Measurements from ENCODE around the gene PNMA6E.
"Not testable (repeated sequence)": the region's sequence is repeated elsewhere in the genome, so short reads cannot be mapped to it uniquely, and the experiment has no call there.

The PNMA6E gene

GRCh38 chrX:153405426-153405825 is 4.3 kb upstream of the PNMA6E start:
- no peaks in the 10 kb centered on the region for H3K36me3 ChIP-seq (replicated peaks; ENCODE audit: insufficient read depth, low read length)
- peaks cover 24% of the 10 kb centered on the region for H3K27me3 ChIP-seq (replicated peaks; ENCODE audit: insufficient read depth, low read length)
- H3K4me1 ChIP-seq (ENCODE audit: low read length): no peaks in the 10 kb centered on the region
- H3K4me2 ChIP-seq (ENCODE audit: low read depth, low read length): no peak overlapping the region
- no peaks in the 10 kb centered on the region for H3K9me3 ChIP-seq (replicated peaks; ENCODE audit: insufficient read depth, low read length)
- no peak overlapping the region for H3K27ac ChIP-seq (ENCODE audit: low read length)
- H3K9ac ChIP-seq (ENCODE audit: low read length): no peak overlapping the region
- no peaks in the 10 kb centered on the region for H3F3A ChIP-seq (ENCODE audit: insufficient read depth, low read length)
- no peak overlapping the region for H2AFZ ChIP-seq (ENCODE audit: low read length)
- no peaks in the 10 kb centered on the region for H3K9me2 ChIP-seq (replicated peaks; ENCODE audit: insufficient read depth, low read length)
- H3K79me2 ChIP-seq (ENCODE audit: low read length): no peaks in the 10 kb centered on the region
- H3K4me3 ChIP-seq (ENCODE audit: low read length): no peak overlapping the region
- no peak for DNase-seq
- TF ChIP-seq EZH2phosphoT487 (IDR thresholded peaks at IDR 0.05; ENCODE audit: low read length): no peak
- no peak for TF ChIP-seq CTCF (IDR thresholded peaks at IDR 0.05; ENCODE audit: low read length)
- no peak for TF ChIP-seq EZH2 (optimal IDR thresholded peaks at IDR 0.05; ENCODE audit: low read depth, low read length)
- no peaks in the 10 kb centered on the region for H4K20me1 ChIP-seq (ENCODE audit: insufficient read depth, low read length)

- H3K36me3 ChIP-seq (replicated peaks; ENCODE audit: insufficient read depth, low read length); H3K9ac ChIP-seq (ENCODE audit: low read length); H3K4me3 ChIP-seq (ENCODE audit: low read length); H3K79me2 ChIP-seq (ENCODE audit: low read length); H4K20me1 ChIP-seq (ENCODE audit: insufficient read depth, low read length); H3K9me3 ChIP-seq (replicated peaks; ENCODE audit: insufficient read depth, low read length); H3K9me2 ChIP-seq (replicated peaks; ENCODE audit: insufficient read depth, low read length); H3K4me2 ChIP-seq (ENCODE audit: low read depth, low read length); H3K4me1 ChIP-seq (ENCODE audit: low read length); H2AFZ ChIP-seq (ENCODE audit: low read length); DNase-seq; H3F3A ChIP-seq (ENCODE audit: insufficient read depth, low read length); H3K27ac ChIP-seq (ENCODE audit: low read length): not testable (repeated sequence)
- peaks cover 24% of the 10 kb centered on the region for H3K27me3 ChIP-seq (replicated peaks; ENCODE audit: insufficient read depth, low read length)
Measured at GRCh38 chrX:153404333-153404732, 3.2 kb upstream of the PNMA6E start.

- H2AFZ ChIP-seq (ENCODE audit: low read length): no peak overlapping the region
Measured at GRCh38 chrX:153400146-153401132, 711 bp downstream of the PNMA6E start.

More at GRCh38 chrX:153400146-153401132, 711 bp downstream of the PNMA6E start:
- Histone ChIP-seq H3K9me2 (replicated peaks; ENCODE audit: insufficient read depth, low read length) (no peaks in the 10 kb centered on the region), H3K4me1 (ENCODE audit: low read length) (no peaks in the 10 kb centered on the region; the same call in 1 of the 2 replicates), H3K4me2 (ENCODE audit: low read depth, low read length) (peak overlapping the region; percentile 37), H3K9me3 (replicated peaks; ENCODE audit: insufficient read depth, low read length) (no peaks in the 10 kb centered on the region), H3K9ac (ENCODE audit: low read length) (no peak overlapping the region), H3K4me3 (ENCODE audit: low read length) (no peak overlapping the region), H3K36me3 (replicated peaks; ENCODE audit: insufficient read depth, low read length) (no peaks in the 10 kb centered on the region), H3K79me2 (ENCODE audit: low read length) (no peaks in the 10 kb centered on the region), H3K27ac (ENCODE audit: low read length) (no peak overlapping the region), H3F3A (ENCODE audit: insufficient read depth, low read length) (no peaks in the 10 kb centered on the region), H3K27me3 (replicated peaks; ENCODE audit: insufficient read depth, low read length) (peaks cover 11% of the 10 kb centered on the region), H4K20me1 (ENCODE audit: insufficient read depth, low read length) (no peaks in the 10 kb centered on the region)
- peak; percentile 48 for DNase-seq
- TF ChIP-seq EZH2 (optimal IDR thresholded peaks at IDR 0.05; ENCODE audit: low read depth, low read length): no peak
- TF ChIP-seq CTCF (IDR thresholded peaks at IDR 0.05; ENCODE audit: low read length): peak; percentile 97
- no peak for TF ChIP-seq EZH2phosphoT487 (IDR thresholded peaks at IDR 0.05; ENCODE audit: low read length)

Data from MM.1S (cell line).